Stimulated activated CD8-positive, alpha-beta memory T cell treated with anti-CD3 and anti-CD28 coated beads, Interleukin-15, amount 100 ng/mL, for 1 hour (primary cell): ENCODE results near the gene FAM90A26.
"Not testable (repeated sequence)": the region's sequence is repeated elsewhere in the genome, so short reads cannot be mapped to it uniquely, and the experiment has no call there.

Source experiments
- DNase-seq: peaks from one replicate; pipeline ENCODE4 v3.0.0-alpha.2; 2020; ENCODE audit warnings: low read depth

The FAM90A26 gene, protein sequence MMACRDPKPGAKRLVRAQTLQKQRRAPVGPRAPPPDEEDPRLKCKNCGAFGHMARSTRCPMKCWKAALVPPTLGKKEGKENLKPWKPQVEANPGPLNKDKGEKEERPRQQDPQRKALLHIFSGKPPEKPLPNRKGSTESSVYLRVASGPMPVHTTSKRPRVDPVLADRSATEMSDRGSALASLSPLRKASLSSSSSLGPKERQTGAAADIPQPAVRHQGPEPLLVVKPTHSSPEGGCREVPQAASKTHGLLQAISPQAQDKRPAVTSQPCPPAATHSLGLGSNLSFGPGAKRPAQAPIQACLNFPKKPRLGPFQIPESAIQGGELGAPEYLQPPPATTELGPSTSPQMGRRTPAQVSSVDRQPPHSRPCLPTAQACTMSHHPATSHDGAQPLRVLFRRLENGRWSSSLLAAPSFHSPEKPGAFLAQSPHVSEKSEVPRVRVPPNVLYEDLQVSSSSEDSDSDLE

DNA sequence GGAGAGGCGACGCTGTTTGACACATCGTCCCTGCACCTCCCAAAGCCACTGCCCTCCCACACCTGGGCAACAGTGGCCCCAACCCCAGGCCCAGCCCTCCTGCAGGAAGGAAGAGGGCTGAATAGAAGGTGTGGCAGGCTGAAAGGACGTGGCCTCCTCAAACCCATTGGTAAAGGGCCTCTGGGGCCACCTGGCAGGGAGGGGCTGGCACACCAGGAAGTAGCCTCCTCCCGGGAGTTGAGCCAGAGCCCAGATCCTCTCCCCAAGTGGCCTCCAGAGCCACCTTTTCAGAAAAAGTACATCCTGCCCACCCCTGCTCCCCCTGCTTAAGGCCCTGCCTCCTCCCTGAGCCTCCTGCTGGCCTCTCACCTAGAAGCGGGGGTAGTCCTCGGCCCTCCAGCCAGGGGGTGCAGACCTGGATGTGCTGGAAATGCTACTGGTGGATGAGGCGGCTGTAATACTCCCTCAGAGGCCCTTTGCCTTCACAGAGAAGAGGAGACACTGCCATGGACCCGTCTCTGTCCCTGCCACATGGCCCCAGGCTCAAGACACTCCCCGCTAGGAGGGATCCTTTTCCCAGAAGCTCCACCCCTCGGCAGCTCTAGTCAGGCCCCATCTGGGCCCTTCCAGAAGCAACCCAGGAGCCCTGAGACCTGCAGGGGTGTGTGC lies at the start of gene FAM90A26:
Gene FAM90A26 (plus strand): TSS at position 619 of the 669 bp plus-strand sequence. CDS start 2,764 bp downstream, outside the sequence.
- DNase-seq = not testable (repeated sequence)

DNA sequence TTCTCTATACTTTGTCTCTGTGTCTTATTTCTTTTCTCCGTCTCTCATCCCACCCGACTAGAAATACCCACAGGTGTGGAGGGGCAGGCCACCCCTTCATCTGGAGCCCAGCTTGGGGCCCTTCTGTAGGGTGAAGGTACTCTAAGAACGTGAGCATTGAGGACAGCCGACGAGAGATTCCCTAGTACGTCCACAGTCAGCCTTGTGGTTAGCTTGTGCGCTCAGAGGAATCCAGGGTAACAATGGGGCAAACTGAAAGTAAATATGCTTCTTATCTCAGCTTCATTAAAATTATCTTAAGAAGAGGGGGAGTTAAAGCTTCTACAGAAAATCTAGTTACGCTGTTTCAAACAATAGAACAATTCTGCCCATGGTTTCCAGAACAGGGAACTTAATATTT lies 47.5 kb upstream of the FAM90A26 start:
- not testable (repeated sequence) for DNase-seq

DNA sequence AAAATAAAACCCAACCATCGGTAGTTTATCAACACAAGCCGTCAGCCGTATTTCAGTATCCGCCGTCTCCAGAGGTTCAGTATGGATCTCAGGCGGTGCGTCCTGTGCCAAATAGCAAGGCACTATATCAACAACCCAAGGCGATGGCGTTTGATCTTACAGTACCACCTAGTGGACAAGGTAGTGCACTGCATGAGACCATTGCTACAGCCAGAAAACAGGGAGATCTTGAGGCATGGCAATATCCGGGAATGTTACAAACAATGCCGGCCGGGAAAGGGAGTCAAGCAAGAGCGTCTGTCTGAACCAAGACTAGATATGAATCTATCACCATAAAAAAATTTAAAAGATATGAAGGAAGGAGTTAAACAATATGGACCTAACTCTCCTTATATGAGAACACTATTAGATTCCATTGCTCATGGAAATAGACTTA lies 46.6 kb upstream of the FAM90A26 start:
- DNase-seq = peak; percentile 4

DNA sequence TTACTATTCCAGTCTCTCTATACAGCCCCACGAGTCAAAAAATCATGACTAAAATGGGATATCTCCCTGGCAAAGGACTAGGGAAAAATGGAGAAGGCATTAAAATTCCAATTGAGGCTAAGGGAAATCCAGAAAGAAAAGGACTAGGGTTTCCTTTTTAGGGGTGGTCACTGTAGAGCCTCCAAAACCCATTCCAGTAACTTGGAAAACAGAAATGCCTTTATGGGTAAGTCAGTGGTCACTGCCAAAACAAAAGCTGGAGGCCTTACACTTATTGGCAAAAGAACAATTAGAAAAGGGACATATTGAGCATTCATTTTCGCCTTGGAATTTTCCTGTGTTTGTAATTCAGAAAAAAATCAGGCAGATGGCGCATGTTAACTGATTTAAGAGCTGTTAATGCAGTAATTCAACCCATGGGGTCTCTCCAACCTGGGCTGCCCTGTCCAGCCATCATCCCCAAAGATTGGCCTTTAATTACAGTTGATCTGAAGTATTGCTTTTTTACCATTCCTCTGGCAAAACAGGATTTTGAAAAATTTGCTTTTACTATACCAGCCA lies 44.5 kb upstream of the FAM90A26 start:
- DNase-seq = not testable (repeated sequence)

DNA sequence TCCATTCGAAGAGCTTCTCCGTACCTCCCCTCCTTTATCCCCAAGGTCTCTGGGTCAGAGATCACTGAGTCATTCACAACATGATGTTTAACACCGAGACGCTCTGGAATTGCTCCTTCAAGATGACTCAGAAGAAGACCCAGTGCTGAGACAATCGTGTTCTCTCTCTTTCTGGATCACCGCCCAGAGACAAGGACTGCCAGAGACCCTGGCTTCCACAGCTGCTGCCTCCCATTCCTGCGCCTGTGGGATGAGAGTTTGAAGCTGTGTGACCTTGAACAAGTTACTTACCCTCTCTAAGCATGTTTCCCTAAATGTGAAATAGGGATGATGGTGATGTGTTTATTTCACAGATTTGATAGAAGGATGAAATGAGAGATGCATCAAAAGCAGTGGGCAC lies 38.8 kb upstream of the FAM90A26 start:
- DNase-seq = not testable (repeated sequence)

DNA sequence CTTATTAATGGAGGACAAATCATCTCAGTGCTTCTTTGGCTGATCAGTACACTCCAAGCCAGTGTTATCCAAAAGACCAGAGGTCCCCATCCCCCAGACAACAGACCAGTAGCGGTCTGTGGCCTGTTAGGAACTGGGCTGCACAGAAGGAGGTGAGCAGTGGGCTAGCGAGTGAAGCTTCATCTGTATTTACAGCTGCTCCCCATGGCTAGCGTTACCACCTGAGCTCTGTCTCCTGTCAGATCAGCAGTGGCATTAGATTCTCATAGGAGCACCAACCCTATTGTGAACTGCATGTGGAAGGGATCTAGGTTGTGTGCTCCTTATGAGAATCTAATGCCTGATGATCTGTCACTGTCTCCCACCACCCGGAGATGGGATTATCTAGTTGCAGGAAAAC lies 37.4 kb upstream of the FAM90A26 start:
- DNase-seq = not testable (repeated sequence)

DNA sequence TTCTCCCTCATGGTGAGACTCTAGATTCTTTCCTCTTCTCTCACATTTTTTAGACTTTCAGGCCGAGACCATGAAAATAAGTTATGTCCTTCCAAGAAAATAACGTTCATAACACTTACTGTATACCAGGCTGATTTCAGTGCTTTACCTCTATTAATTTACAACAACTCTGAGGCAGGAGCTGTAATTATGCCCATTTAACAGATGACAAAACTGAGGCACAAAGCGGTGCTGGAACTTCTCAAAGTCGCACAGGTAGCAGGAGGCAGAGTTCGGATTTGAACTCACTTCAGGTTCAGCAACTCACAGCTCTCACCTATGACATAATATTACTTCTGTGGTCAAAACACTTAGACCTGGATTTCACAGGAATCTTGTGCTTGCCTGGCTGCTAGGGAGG lies 36.2 kb upstream of the FAM90A26 start:
- DNase-seq = not testable (repeated sequence)

DNA sequence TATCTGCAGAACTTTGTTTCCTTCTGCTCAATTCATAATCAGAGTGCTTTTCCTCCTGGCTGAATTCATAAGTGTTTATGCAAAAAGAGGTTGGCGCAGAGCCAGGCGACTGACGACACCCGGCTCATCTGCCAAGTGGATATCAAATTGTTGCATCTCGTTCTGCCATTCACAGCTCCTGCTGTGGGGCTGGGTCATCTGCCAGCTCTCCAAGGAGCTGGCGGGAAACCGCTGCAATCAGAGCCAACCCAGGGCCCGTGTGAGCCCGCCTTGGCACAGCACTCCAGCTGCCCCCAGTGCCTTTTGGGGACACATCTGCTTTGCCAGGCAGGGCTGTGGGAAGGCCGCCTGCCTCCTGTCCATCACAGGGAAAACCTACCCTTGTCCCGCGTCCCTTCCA lies 35.7 kb upstream of the FAM90A26 start:
- DNase-seq = not testable (repeated sequence)

DNA sequence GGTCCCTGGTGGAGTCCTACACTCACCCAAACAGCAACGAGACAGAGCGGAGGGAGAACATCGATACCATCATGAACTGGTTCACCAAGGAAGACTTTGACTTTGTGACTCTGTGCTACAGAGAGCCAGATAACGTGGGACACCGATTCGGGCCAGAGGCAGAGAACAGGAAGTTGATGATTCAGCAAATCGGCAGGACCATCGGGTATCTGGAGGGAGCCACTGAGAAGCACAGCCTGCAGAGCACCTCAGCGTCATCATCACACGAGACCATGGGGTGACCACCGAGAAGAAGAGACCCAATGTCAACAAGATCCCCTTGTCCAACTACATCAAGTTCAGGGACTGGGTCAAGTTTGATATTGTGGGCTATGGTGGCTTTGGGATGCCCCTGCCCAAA lies 29.2 kb upstream of the FAM90A26 start:
- not testable (repeated sequence) for DNase-seq

DNA sequence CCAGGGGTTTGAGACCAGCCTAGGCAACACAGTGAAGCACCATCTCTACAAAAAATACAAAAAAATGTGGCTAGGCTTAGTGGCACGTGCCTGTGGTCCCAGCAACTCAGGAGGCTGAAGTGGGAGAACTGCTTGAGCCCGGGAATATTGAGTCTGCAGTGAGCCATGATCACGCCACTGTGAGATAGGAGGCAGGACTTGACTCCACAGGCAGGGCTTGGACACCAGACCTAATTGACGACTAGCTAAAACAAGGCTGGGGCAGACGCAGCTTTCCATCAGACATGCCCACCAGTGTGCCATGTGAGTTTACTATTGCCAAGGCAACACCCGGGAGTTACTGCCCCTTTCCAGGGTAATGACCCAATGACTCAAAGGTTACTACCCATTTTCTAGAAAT lies 27.4 kb upstream of the FAM90A26 start:
- not testable (repeated sequence) for DNase-seq

DNA sequence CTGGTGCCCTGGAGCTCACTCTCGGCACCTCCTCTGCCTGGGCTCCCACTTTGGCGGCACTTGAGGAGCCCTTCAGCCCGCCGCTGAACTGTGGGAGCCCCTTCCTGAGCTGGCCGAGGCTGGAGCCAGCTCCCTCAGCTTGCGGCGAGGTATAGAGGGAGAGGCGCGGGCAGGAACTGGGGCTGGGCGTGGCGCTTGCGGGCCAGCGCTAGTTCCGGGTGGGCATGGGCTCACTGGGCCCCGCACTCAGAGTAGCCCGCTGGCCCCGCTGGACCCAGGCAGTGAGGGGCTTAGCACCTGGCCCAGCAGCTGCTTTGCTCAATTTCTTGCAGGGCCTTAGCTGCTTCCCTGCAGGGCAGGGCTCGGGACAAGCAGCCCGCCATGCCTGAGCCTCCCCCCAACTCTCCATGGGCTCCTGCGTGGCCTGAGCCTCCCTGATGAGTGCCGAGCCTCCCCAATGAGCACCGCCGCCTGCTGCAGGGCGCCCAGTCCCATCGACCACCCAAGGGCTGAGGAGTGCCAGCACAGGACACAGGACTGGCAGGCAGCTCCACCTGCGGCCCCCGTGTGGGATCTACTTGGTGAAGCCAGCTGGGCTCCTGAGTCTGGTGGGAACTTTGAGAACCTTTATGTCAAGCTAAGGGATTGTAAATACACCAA lies 26.7 kb upstream of the FAM90A26 start:
- no peak for DNase-seq

DNA sequence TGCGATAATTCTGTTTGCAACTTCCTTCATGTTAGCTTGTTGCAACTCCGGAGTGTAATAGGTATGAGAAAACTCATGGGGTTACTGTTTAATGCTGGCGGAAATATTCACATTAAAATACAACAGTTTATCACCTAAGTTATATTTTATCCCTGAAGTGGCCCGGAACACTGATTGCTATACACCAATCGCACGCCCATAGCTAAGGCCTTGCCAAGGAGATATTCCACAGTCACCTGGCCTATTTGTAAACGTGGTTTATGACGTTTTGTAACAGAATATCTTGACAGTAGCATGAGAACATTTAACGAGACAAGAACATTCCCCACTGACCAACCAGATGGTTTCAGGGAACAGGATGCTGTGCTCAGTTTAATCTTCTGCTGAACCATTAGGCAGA lies 23.2 kb upstream of the FAM90A26 start:
- DNase-seq = no peak

DNA sequence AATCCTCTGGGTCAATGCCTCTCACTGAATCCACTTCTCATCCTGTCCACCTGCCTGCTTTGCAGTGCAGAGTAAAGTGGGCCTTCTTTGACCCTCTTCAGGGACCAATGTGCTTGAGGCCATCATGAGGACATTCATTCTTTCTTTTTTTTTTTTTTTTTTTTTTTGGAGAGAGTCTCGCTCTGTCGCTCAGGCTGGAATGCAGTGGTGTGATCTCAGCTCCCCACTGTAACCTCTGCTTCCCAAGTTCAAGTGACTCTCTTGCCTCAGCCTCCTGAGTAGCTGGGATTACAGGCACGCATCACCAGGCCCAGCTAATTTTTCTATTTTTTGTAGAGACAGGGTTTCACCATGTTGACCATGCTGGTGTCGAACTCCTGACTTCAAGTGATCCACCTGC lies 22.8 kb upstream of the FAM90A26 start:
- not testable (repeated sequence) for DNase-seq

DNA sequence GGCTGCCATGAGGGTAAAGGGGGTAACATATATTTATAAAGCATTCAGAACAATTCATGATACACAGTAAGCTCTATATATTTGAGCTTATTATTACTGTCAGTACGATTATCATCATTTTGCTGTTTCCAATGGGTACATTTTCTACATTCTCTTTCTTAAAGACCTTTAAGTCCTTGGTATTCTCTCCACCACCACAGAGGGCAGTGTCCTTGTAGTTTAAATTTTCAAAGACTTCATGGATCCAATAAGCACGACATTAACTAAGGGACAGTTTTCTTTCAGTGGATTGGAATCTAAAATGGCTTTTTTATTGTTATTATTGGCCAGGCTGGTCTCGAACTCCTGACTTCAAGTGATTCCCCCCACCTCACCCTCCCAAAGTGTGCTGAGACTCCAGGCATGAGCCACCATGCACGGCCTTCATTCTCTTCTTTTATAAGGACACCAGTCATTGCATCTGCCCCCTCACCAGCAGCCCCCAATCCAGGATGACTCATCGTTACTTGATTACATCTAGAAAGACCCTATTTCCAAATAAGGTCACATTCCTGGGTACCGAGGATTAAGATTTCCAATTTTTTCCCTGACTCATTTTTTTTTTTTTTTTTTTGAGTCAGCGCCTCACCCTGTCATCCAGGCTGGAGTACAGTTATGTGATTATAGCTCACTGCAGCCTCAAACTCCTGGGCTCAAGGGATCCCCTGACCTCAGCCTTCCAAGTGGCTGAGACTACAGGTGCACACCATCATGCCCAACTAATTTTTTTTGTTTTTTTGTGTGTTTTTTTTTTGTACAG lies 21.4 kb upstream of the FAM90A26 start:
- DNase-seq = not testable (repeated sequence)

DNA sequence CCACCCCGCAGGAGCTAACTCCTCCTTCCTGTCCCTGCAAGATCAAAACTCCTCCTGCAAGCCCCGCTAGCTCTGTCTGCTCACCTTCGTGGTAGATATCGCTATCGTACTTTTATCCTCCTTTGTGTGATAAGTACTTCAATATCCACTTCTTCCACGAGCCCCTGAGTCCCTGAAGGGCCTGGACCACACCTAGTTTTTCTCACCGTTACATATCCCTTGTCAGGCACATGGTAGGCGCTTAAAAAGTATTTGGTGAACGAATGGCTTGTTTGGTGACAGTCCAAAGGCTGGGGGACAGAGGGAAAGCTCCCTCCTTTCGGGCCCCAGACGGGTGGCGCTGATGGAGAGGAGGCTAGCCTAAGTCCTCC lies 18.4 kb upstream of the FAM90A26 start:
- DNase-seq = not testable (repeated sequence)

DNA sequence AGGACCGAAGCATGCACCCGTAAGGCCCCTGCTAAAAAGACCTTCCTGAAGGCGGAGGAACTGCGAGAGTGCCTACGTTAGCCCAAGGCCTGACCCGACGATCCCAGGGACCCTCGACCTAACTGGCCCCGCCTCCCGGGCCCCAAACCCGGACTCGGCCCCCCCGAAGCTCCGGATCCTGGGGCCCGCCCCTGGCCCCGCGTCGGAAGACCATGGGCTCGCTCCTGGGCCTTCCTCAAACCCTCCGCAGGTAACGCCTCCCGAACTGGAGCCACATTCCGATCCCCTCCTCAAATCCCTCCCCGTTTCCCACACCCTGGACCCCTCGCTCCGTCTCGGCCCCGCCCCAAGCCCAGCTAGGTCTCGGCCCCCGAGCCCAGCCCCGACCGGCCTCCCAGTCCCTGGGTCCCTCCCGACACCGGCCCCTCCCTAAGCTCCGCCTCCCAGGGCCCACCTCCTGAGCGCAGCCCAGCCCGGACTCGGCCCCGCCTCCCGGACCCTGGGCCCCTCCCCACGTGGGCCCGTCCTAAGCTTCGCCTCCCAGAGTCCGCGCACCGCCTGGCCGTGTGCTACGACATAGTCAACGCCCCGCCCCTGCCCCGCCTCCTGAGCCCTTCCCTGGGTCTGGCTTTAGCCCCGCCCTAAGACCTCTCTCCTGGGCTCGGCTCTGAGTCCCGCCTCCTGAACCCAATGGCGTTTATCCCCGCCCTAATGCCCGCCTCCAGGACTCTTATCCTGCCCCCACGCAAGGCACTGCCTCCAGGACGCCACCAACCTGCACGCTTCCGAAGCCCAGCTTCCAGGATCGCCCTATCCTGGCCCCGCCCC lies 17.8 kb upstream of the FAM90A26 start:
- DNase-seq = peak; percentile 85

DNA sequence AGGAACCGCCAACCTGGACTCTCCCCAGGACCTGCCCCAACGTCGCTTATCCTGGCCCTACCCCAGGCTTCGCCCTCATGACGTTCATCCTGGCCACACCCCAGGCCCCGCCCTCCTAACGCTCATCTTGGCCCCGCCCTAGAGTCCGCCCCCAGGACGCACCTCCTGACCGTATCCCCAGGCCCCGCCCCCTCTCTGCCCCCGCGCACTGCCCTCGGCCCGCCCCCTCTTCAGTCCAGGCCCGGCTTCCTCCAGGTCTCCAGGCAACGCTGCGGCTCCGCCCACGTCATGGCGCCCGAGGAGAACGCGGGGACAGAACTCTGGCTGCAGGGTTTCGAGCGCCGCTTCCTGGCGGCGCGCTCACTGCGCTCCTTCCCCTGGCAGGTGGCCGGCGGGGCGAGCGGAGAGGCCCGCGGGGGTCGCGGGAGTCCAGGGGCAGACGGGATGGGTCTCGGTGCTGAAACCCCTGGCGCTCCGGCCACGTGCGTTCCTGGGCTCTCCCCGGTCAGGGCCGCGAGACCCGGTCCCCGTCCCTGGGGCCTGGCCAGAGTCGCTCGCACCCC lies 17.1 kb upstream of the FAM90A26 start:
- DNase-seq = peak; percentile 93

DNA sequence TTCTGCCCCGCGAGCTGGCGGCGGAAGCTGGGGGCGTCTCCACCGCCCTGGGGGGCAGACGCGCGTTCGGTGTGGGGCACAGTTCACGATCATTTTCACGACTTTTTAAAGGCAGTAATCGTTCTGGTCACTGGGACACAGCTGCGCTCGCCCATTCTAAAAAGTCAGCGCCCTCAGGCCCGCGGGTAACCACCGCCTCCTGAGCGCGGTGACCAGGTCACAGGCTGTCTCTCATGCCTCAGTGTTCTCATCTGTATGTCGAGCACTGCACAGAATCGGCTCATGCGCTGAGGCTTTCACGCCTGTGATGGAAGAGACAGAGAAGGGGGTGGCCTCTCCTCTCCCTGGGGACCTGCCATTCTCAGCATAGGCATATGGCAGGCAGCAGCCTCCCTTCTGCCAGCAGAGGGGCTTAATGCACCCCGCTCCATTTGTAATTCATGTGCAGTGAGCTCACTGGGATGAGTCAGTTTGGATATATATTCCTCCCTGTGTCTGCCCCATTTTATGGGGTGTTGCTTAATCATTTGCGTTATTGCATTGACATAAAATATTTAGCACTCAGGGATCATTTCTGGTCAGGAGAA lies 16.5 kb upstream of the FAM90A26 start:
- not testable (repeated sequence) for DNase-seq

DNA sequence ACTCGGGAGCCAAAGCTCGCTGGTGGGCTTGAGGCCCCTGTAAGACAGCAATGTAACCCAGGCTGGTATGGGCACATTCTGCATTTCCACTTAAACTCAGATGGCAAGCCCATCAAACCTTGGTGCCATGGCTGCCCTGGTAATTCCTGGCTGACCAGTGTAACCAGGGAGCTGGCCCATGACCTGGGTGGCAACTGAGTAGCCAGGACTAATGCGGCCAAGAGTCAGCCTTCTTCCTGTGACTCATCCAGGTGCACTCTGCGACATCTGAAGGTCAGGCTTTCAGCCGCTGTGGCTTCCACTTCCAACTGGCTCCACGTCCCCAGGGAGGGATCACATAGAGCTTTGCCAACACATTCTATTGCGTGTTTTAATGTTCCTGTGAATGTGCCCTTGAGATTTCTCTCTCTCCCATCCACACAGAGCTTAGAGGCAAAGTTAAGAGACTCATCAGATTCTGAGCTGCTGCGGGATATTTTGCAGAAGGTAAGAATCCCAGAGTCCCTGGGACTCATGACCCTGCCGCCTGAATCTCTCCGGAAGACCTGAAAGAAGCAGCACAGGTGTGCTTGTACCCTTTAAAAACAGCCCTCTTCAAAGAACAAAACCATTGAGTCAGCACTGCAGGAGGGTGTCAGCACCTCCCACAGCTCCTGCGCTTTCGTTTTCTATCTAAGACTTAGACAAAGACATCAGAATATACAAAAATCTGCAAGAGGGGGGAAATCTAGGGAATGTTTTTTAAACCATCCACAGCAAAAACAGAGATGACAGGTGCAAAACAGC lies 14.9 kb upstream of the FAM90A26 start:
- DNase-seq = not testable (repeated sequence)
